ENCODE measurements around the gene SV2C.

GRCh38 chr5:76393035-76393680, 310.0 kb downstream of the SV2C start:
- no peak for TF ChIP-seq CTCF (IDR thresholded peaks at IDR 0.05; ENCODE audit: low read depth, low read length)
- TF ChIP-seq EZH2phosphoT487 (IDR thresholded peaks at IDR 0.05; ENCODE audit: low read depth) = no peak
